ENCODE data around the gene NFATC2.
"Not testable (repeated sequence)": the region's sequence is repeated elsewhere in the genome, so short reads cannot be mapped to it uniquely, and the experiment has no call there.

The NFATC2 gene

GRCh38 chr20:51470499-51470820 is 72.1 kb downstream of the NFATC2 start:
- DNase-seq (ENCODE audit: low read depth) = no peak

GRCh38 chr20:51469578-51470498 is 72.7 kb downstream of the NFATC2 start:
- DNase-seq (ENCODE audit: low read depth) = no peak

- no peak for DNase-seq (ENCODE audit: low read depth)
Observed at GRCh38 chr20:51469046-51469445, 73.5 kb downstream of the NFATC2 start.

GRCh38 chr20:51468636-51469035 is 73.9 kb downstream of the NFATC2 start:
- DNase-seq (ENCODE audit: low read depth) = no peak

GRCh38 chr20:51467956-51468626 is 74.4 kb downstream of the NFATC2 start:
- DNase-seq (ENCODE audit: low read depth) = no peak

GRCh38 chr20:51463998-51464397 is 78.5 kb downstream of the NFATC2 start:
- no peak for DNase-seq (ENCODE audit: low read depth)

GRCh38 chr20:51463560-51463959 is 79.0 kb downstream of the NFATC2 start:
- DNase-seq (ENCODE audit: low read depth) = no peak

- DNase-seq (ENCODE audit: low read depth) = no peak
Observed at GRCh38 chr20:51462566-51463276, 79.8 kb downstream of the NFATC2 start.

GRCh38 chr20:51461846-51462245 is 80.7 kb downstream of the NFATC2 start:
- DNase-seq (ENCODE audit: low read depth) = not testable (repeated sequence)

GRCh38 chr20:51461306-51461705 is 81.2 kb downstream of the NFATC2 start:
- DNase-seq (ENCODE audit: low read depth) = no peak

- no peak for DNase-seq (ENCODE audit: low read depth)
Observed at GRCh38 chr20:51460569-51461265, 81.8 kb downstream of the NFATC2 start.

- no peak for DNase-seq (ENCODE audit: low read depth)
Observed at GRCh38 chr20:51460163-51460562, 82.4 kb downstream of the NFATC2 start.

- DNase-seq (ENCODE audit: low read depth) = no peak
Observed at GRCh38 chr20:51458751-51459439, 83.6 kb downstream of the NFATC2 start.

- no peak for DNase-seq (ENCODE audit: low read depth)
Observed at GRCh38 chr20:51457533-51457932, 85.0 kb downstream of the NFATC2 start.

- no peak for DNase-seq (ENCODE audit: low read depth)
Observed at GRCh38 chr20:51456511-51457509, 85.7 kb downstream of the NFATC2 start.

GRCh38 chr20:51454250-51454865 is 88.2 kb downstream of the NFATC2 start:
- DNase-seq (ENCODE audit: low read depth) = no peak

- no peak for DNase-seq (ENCODE audit: low read depth)
Observed at GRCh38 chr20:51452734-51453365, 89.7 kb downstream of the NFATC2 start.

- no peak for DNase-seq (ENCODE audit: low read depth)
Observed at GRCh38 chr20:51452091-51452613, 90.4 kb downstream of the NFATC2 start.

GRCh38 chr20:51451484-51451883 is 91.0 kb downstream of the NFATC2 start:
- DNase-seq (ENCODE audit: low read depth) = no peak
